Measurements from ENCODE around the gene AMPD1.

The AMPD1 gene

GRCh38 chr1:114668373-114668772 is 27.0 kb downstream of the AMPD1 start:
- TF ChIP-seq EZH2phosphoT487 (conservative IDR thresholded peaks at IDR 0.05; ENCODE audit: low read length) = no peak
- no peak for TF ChIP-seq CTCF (IDR thresholded peaks at IDR 0.05; ENCODE audit: insufficient read depth, low read length, poor library complexity, severe bottlenecking)
- Histone ChIP-seq H2AFZ (ENCODE audit: low read depth, low read length, severe bottlenecking) (no peak overlapping the region), H4K20me1 (ENCODE audit: low read depth, low read length) (no peaks in the 10 kb centered on the region), H3K4me3 (ENCODE audit: insufficient read depth, low read length, poor library complexity, severe bottlenecking) (no peak overlapping the region), H3K9me3 (ENCODE audit: insufficient read depth, low read length) (no peaks in the 10 kb centered on the region), H3F3A (ENCODE audit: insufficient read depth) (no peaks in the 10 kb centered on the region), H3K36me3 (ENCODE audit: low read length) (no peaks in the 10 kb centered on the region), H3K9me2 (replicated peaks; ENCODE audit: insufficient read depth, low read length) (no peaks in the 10 kb centered on the region), H3K27me3 (ENCODE audit: low read length) (no peaks in the 10 kb centered on the region), H3K4me2 (ENCODE audit: low read depth, low read length, poor library complexity, severe bottlenecking) (no peak overlapping the region), H3K9ac (ENCODE audit: low read length) (no peak overlapping the region), H3K27ac (ENCODE audit: low read depth, low read length) (no peak overlapping the region), H3K79me2 (ENCODE audit: insufficient read depth, low read length) (no peaks in the 10 kb centered on the region)

GRCh38 chr1:114666954-114667353 is 28.4 kb downstream of the AMPD1 start:
- Histone ChIP-seq H3K4me2 (ENCODE audit: low read depth, low read length, poor library complexity, severe bottlenecking) (no peak overlapping the region), H3K36me3 (ENCODE audit: low read length) (no peaks in the 10 kb centered on the region), H4K20me1 (ENCODE audit: low read depth, low read length) (no peaks in the 10 kb centered on the region), H2AFZ (ENCODE audit: low read depth, low read length, severe bottlenecking) (no peak overlapping the region), H3K79me2 (ENCODE audit: insufficient read depth, low read length) (no peaks in the 10 kb centered on the region), H3K9me2 (replicated peaks; ENCODE audit: insufficient read depth, low read length) (no peaks in the 10 kb centered on the region), H3K27ac (ENCODE audit: low read depth, low read length) (no peak overlapping the region), H3K9me3 (ENCODE audit: insufficient read depth, low read length) (no peaks in the 10 kb centered on the region), H3K9ac (ENCODE audit: low read length) (no peak overlapping the region), H3K27me3 (ENCODE audit: low read length) (no peaks in the 10 kb centered on the region), H3K4me3 (ENCODE audit: insufficient read depth, low read length, poor library complexity, severe bottlenecking) (no peak overlapping the region), H3F3A (ENCODE audit: insufficient read depth) (no peaks in the 10 kb centered on the region)
- TF ChIP-seq CTCF (IDR thresholded peaks at IDR 0.05; ENCODE audit: insufficient read depth, low read length, poor library complexity, severe bottlenecking) = no peak
- TF ChIP-seq EZH2phosphoT487 (conservative IDR thresholded peaks at IDR 0.05; ENCODE audit: low read length) = no peak

- Histone ChIP-seq H3K79me2 (ENCODE audit: insufficient read depth, low read length) (no peaks in the 10 kb centered on the region), H3K27ac (ENCODE audit: low read depth, low read length) (no peak overlapping the region)
These were observed 35.1 kb downstream of the AMPD1 start for GRCh38 chr1:114660238-114660637.

GRCh38 chr1:114651893-114652292 is 43.5 kb downstream of the AMPD1 start:
- Histone ChIP-seq H3K27me3 (ENCODE audit: low read length) (no peaks in the 10 kb centered on the region), H4K20me1 (ENCODE audit: low read depth, low read length) (no peaks in the 10 kb centered on the region), H3K36me3 (ENCODE audit: low read length) (no peaks in the 10 kb centered on the region), H3K4me2 (ENCODE audit: low read depth, low read length, poor library complexity, severe bottlenecking) (no peak overlapping the region), H3K79me2 (ENCODE audit: insufficient read depth, low read length) (no peaks in the 10 kb centered on the region), H3K27ac (ENCODE audit: low read depth, low read length) (no peak overlapping the region), H3F3A (ENCODE audit: insufficient read depth) (no peaks in the 10 kb centered on the region), H3K9me2 (replicated peaks; ENCODE audit: insufficient read depth, low read length) (no peaks in the 10 kb centered on the region), H2AFZ (ENCODE audit: low read depth, low read length, severe bottlenecking) (no peak overlapping the region), H3K9ac (ENCODE audit: low read length) (no peak overlapping the region), H3K9me3 (ENCODE audit: insufficient read depth, low read length) (no peaks in the 10 kb centered on the region), H3K4me3 (ENCODE audit: insufficient read depth, low read length, poor library complexity, severe bottlenecking) (no peak overlapping the region)
- TF ChIP-seq CTCF (IDR thresholded peaks at IDR 0.05; ENCODE audit: insufficient read depth, low read length, poor library complexity, severe bottlenecking) = no peak
- TF ChIP-seq EZH2phosphoT487 (conservative IDR thresholded peaks at IDR 0.05; ENCODE audit: low read length) = no peak

More at GRCh38 chr1:114660238-114660637, 35.1 kb downstream of the AMPD1 start:
- no peak for TF ChIP-seq EZH2phosphoT487 (conservative IDR thresholded peaks at IDR 0.05; ENCODE audit: low read length)
- H3K4me2 ChIP-seq (ENCODE audit: low read depth, low read length, poor library complexity, severe bottlenecking) = no peak overlapping the region
- no peaks in the 10 kb centered on the region for H3K36me3 ChIP-seq (ENCODE audit: low read length)
- H3K9me2 ChIP-seq (replicated peaks; ENCODE audit: insufficient read depth, low read length) = no peaks in the 10 kb centered on the region
- H3F3A ChIP-seq (ENCODE audit: insufficient read depth) = no peaks in the 10 kb centered on the region
- H3K4me3 ChIP-seq (ENCODE audit: insufficient read depth, low read length, poor library complexity, severe bottlenecking) = no peak overlapping the region
- no peaks in the 10 kb centered on the region for H4K20me1 ChIP-seq (ENCODE audit: low read depth, low read length)
- H3K9me3 ChIP-seq (ENCODE audit: insufficient read depth, low read length) = no peaks in the 10 kb centered on the region
- H3K9ac ChIP-seq (ENCODE audit: low read length) = no peak overlapping the region
- H2AFZ ChIP-seq (ENCODE audit: low read depth, low read length, severe bottlenecking) = no peak overlapping the region
- no peaks in the 10 kb centered on the region for H3K27me3 ChIP-seq (ENCODE audit: low read length)

Measured in SU-DHL-6 (cell line).